Measurements from ENCODE around the gene FOXO6. TPM values are rescaled to one million over a fixed set of nuclear protein-coding genes. Genes with fewer than 3 reads are reported as not detected.

The FOXO6 gene
- total RNA-seq, 2 donors from 2014 or later: 3.3 to 5.0 TPM

DNA sequence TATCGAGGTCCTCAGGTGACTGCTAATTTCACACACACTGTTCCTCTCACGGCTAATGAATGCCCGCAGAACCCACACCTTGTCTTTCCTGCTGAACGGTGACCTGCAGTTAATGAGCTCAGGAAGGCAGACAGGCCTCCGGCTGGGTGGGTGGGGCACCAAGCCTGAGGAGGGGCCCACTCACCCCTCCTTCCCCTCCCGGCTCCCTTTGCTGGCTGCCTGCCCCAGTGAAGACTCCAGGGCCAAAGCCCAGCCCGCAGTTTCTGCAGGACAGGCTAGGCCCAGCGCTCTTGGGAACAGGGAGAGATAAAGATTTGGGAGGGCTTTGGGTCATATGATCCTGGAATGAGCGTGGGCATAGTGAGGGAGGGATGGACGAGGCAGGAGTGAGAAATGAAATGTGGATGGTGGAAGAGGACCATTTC, 26.4 kb downstream of the FOXO6 start:
- no peaks in the 10 kb centered on the region for H3K36me3 ChIP-seq
- intact Hi-C loops (cut with DNase I): no loop called here
- DNase-seq (ENCODE audit: low spot score): peak; percentile 92
- peaks cover 12% of the 10 kb centered on the region for H3K4me1 ChIP-seq (replicated peaks)
- 6% methylated on average over 9 of the region's 10 CpGs for WGBS
- H3K9me3 ChIP-seq: no peaks in the 10 kb centered on the region
- no peaks in the 10 kb centered on the region for H3K27me3 ChIP-seq (replicated peaks; ENCODE audit: insufficient read depth)
- peak overlapping the region; percentile 58 to 62 for H3K27ac ChIP-seq
- no peak overlapping the region for H3K4me3 ChIP-seq
- TF ChIP-seq, protein P1, sequence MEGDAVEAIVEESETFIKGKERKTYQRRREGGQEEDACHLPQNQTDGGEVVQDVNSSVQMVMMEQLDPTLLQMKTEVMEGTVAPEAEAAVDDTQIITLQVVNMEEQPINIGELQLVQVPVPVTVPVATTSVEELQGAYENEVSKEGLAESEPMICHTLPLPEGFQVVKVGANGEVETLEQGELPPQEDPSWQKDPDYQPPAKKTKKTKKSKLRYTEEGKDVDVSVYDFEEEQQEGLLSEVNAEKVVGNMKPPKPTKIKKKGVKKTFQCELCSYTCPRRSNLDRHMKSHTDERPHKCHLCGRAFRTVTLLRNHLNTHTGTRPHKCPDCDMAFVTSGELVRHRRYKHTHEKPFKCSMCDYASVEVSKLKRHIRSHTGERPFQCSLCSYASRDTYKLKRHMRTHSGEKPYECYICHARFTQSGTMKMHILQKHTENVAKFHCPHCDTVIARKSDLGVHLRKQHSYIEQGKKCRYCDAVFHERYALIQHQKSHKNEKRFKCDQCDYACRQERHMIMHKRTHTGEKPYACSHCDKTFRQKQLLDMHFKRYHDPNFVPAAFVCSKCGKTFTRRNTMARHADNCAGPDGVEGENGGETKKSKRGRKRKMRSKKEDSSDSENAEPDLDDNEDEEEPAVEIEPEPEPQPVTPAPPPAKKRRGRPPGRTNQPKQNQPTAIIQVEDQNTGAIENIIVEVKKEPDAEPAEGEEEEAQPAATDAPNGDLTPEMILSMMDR (IDR thresholded peaks at IDR 0.05): no peak
- no peak for TF ChIP-seq POLR2A (IDR thresholded peaks at IDR 0.05)
- TF ChIP-seq POLR2AphosphoS5 (IDR thresholded peaks at IDR 0.05): peak; percentile 92

DNA sequence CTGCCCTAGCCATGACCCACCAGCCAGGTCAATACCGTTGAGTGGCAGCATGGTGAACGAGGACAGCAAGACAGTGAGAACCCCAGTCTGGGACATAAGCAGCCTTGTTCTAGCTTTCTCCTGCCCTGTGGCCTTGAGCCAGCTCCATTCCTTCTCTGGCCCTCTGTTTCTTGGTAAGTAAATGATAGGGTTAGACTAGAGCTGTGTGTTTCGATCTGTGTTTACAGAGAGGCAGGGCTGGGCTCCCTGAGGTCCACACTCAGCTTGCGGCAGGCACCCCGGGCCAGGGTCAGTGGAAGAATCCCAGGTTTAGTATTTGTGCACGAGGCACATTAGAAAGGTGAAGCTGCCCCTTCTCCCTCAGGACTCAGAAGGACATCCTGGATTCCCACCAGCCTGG, 27.3 kb downstream of the FOXO6 start:
- Histone ChIP-seq H3K9me3 (no peaks in the 10 kb centered on the region), H3K4me3 (no peak overlapping the region), H3K4me1 (replicated peaks) (peaks cover 12% of the 10 kb centered on the region), H3K27me3 (replicated peaks; ENCODE audit: insufficient read depth) (no peaks in the 10 kb centered on the region), H3K27ac (no peak overlapping the region), H3K36me3 (no peaks in the 10 kb centered on the region)
- WGBS: 55% methylated on average over 6 of the region's 6 CpGs
- no peak for TF ChIP-seq POLR2AphosphoS5 (IDR thresholded peaks at IDR 0.05)
- TF ChIP-seq, protein P1 (IDR thresholded peaks at IDR 0.05): no peak
- no peak for TF ChIP-seq POLR2A (IDR thresholded peaks at IDR 0.05)
- DNase-seq (ENCODE audit: low spot score): no peak
- intact Hi-C loops (cut with DNase I): no loop called here

DNA sequence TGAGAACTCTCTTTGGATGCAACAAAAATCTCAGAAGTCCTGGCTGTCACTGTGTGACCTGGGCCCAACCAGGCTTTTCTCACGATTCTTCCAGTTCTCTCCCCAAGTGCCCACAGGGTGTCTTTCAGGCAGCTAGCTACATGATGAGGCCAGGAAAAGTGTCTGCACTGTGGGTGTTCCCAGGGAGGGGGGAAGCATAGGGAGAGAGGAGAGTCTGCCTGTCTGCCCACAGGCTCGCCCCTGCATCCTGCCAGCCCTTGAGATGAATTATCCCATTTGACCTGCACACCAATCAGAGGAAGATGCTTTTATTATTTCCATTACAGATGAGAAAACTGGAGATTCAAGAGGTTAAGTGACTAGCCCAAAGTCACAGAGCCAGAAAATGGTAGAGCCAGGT, 27.8 kb downstream of the FOXO6 start:
- intact Hi-C loops (cut with DNase I): no loop called here
- H3K27ac ChIP-seq: no peak overlapping the region
- H3K4me3 ChIP-seq: no peak overlapping the region
- H3K4me1 ChIP-seq (replicated peaks): peaks cover 12% of the 10 kb centered on the region
- no peaks in the 10 kb centered on the region for H3K36me3 ChIP-seq
- 75% methylated on average over 2 of the region's 2 CpGs for WGBS
- no peaks in the 10 kb centered on the region for H3K27me3 ChIP-seq (replicated peaks; ENCODE audit: insufficient read depth)
- no peaks in the 10 kb centered on the region for H3K9me3 ChIP-seq
- no peak for TF ChIP-seq POLR2A (IDR thresholded peaks at IDR 0.05)
- TF ChIP-seq POLR2AphosphoS5 (IDR thresholded peaks at IDR 0.05): no peak
- TF ChIP-seq, protein P1 (IDR thresholded peaks at IDR 0.05): no peak
- no peak for DNase-seq (ENCODE audit: low spot score)

DNA sequence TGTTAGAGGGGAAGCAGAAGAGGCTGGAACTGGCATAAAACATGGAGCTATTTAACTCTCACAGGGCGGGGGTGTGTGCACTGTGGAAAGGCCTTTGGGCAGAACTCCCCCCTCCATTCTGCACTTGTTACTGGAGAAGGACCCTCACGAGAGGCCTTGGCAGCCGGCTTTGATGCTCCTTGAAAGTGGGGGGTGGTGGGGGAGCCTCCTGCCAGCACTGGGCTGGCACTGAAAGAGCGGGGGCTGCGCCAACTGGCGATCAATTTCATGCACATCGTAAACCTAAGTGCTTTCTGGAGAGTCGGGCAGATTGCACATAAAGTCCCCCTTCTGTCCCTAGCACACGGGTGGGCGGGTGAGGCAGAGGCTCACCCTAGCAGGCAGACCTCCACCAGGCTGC, 28.9 kb downstream of the FOXO6 start:
- TF ChIP-seq POLR2A (IDR thresholded peaks at IDR 0.05) (no peak), POLR2AphosphoS5 (IDR thresholded peaks at IDR 0.05) (no peak)
- TF ChIP-seq, protein P1 (IDR thresholded peaks at IDR 0.05): no peak
- Histone ChIP-seq H3K4me1 (replicated peaks) (peaks cover 12% of the 10 kb centered on the region), H3K9me3 (no peaks in the 10 kb centered on the region), H3K4me3 (no peak overlapping the region), H3K36me3 (no peaks in the 10 kb centered on the region), H3K27ac (no peak overlapping the region), H3K27me3 (replicated peaks; ENCODE audit: insufficient read depth) (no peaks in the 10 kb centered on the region)
- 56% methylated on average over 10 of the region's 10 CpGs for WGBS
- intact Hi-C loops (cut with DNase I): no loop called here
- no peak for DNase-seq (ENCODE audit: low spot score)

DNA sequence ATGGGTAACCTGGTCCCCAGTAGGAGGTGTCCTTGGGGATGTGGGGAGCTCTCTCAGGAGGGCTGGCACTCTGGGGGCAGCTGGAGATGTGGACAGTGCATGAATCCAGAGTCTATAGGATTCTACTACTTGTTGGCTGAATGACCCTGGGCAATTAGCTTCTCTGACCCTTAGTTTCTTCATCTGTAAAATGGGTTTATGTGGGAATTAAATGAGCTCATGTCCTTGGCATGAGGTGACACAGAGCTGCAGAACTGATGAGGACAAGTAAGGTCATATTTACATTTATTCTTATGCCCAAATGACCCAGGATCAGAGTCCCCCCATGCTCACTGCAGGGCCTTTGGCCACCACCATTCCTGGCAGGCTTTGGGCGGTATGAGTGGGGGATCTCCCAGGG, 29.3 kb downstream of the FOXO6 start:
- no peak for DNase-seq (ENCODE audit: low spot score)
- WGBS: 83% methylated on average over 1 of the region's 1 CpG
- H3K27ac ChIP-seq: no peak overlapping the region
- no peaks in the 10 kb centered on the region for H3K36me3 ChIP-seq
- intact Hi-C loops (cut with DNase I): no loop called here
- TF ChIP-seq, protein P1 (IDR thresholded peaks at IDR 0.05): no peak
- no peak for TF ChIP-seq POLR2A (IDR thresholded peaks at IDR 0.05)
- no peaks in the 10 kb centered on the region for H3K9me3 ChIP-seq
- no peaks in the 10 kb centered on the region for H3K27me3 ChIP-seq (replicated peaks; ENCODE audit: insufficient read depth)
- H3K4me1 ChIP-seq (replicated peaks): peaks cover 12% of the 10 kb centered on the region
- no peak overlapping the region for H3K4me3 ChIP-seq

Data from prostate gland (tissue), 2 donors.